LNCAP (cell line): ENCODE measurements around the gene CATSPERB.

Experiments
- TF ChIP-seq, protein P1 (sequence below): fragments of 450-650 bp; IDR thresholded peaks from 2 replicates; pipeline ENCODE4 v1.5.1; 2017; ENCODE audit warnings: mild to moderate bottlenecking

Gene CATSPERB

DNA sequence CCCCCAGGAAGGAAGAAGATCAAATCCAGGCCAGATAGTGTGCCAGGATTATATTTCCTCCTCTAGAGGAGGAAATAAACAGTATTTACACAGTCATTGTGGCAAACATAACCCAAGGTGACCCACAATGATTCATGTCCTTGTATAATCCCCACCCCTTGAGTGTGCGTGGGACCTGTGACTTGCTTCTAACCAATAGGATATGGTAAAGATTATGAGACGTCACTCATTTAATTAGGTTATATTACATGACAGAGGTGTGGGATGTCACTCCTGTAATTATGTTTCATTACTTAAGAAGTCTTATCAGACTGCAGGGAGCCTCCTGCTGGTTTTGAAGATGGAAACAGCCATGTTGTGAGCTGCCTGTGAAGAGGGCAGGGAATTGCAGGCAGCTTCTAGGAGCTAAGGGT, 12.2 kb upstream of the CATSPERB start:
- TF ChIP-seq, protein P1, sequence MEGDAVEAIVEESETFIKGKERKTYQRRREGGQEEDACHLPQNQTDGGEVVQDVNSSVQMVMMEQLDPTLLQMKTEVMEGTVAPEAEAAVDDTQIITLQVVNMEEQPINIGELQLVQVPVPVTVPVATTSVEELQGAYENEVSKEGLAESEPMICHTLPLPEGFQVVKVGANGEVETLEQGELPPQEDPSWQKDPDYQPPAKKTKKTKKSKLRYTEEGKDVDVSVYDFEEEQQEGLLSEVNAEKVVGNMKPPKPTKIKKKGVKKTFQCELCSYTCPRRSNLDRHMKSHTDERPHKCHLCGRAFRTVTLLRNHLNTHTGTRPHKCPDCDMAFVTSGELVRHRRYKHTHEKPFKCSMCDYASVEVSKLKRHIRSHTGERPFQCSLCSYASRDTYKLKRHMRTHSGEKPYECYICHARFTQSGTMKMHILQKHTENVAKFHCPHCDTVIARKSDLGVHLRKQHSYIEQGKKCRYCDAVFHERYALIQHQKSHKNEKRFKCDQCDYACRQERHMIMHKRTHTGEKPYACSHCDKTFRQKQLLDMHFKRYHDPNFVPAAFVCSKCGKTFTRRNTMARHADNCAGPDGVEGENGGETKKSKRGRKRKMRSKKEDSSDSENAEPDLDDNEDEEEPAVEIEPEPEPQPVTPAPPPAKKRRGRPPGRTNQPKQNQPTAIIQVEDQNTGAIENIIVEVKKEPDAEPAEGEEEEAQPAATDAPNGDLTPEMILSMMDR = no peak

GRCh38 chr14:91743305-91743653, 11.4 kb upstream of the CATSPERB start:
- TF ChIP-seq, protein P1 = no peak

DNA sequence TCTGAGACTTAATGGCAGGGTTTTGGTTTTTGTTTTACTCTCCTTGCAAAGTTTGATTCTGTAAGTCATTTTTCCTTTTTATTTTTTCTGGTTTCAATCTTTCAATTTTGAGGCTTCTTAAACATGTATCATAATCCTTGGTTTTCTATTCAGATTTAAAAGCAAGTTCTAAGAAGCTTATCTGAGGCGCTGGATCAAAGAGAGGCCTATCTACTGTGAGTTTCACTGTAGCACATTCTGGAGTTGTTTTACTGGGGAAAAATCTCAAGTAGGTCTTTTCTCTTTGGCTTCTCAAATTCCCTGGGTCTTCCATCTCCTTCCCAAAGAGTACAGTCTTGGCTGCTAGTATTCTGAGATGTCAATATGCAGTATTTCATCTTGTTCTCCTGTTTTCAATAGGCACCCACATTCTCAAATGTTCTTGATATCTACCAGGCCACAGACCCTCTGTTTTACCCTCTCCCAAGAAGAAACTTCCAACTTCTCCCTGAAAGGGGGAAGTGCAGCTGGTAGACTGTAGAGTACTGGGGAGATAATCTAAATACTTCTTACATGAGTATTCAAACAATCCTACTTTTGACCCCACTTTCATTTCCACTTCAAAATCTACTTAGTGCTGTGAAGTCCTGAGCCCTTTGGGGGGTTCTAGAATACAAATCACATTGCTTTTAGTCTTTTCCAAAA, 10.9 kb upstream of the CATSPERB start:
- TF ChIP-seq, protein P1 = no peak

DNA sequence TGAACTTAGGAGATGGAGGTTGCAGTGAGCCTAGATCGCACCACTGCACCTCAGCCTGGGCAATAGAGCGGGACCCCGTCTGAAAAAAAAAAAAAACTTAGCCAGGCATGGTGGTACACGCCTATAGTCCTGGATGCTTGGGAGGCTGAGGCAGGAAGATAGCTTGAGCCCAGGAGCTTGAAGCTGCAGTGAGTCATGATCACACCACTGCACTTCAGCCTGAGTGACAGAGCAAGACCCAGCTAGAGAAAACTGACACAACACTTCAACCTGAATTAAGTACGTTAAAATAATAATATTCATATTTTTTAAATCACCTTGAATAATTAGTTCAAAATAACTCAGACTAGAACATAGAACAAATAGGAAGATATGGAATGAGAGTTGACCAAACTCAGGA, 5.7 kb upstream of the CATSPERB start:
- TF ChIP-seq, protein P1 = no peak

DNA sequence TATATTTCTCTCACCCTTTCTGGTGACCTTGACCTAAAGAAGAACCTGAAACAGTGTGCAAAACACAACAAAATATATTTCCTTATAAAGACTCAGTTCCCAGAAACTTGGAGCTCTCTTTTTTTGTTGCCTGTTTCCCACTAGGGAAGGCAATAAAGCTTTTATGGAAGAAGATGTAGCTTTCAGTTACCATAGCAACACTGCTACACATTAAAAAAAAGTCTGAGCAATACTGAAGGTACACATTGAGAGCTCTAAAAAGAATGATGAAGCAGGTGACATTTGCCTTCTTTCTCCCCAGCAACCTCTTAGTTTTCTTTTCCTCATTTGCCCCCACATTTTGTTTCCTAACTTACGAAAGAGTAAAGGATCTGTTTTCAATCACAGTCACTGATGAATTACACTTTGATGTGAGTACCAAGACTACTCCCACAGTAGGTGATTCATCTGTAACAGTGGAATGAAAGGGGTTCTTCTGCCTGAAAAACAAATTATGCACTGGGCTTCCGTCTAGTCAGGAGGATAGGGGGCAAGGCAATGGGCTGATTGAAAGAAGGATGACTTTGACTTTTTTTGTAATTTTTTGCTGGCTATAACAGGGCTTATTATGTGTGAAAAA, 1.1 kb upstream of the CATSPERB start:
- TF ChIP-seq, protein P1 = no peak

GRCh38 chr14:91732439-91732838, 553 bp upstream of the CATSPERB start:
- TF ChIP-seq, protein P1 = no peak

- TF ChIP-seq, protein P1 = no peak
These were observed 868 bp downstream of the CATSPERB start for GRCh38 chr14:91731018-91731417.
